ENCODE results near the gene EIF4B. TPM values are rescaled to one million over a fixed set of nuclear protein-coding genes. Genes with fewer than 3 reads are reported as not detected.

EIF4B gene
- total RNA-seq, 1 donor from 2014 or later: 544 TPM

DNA sequence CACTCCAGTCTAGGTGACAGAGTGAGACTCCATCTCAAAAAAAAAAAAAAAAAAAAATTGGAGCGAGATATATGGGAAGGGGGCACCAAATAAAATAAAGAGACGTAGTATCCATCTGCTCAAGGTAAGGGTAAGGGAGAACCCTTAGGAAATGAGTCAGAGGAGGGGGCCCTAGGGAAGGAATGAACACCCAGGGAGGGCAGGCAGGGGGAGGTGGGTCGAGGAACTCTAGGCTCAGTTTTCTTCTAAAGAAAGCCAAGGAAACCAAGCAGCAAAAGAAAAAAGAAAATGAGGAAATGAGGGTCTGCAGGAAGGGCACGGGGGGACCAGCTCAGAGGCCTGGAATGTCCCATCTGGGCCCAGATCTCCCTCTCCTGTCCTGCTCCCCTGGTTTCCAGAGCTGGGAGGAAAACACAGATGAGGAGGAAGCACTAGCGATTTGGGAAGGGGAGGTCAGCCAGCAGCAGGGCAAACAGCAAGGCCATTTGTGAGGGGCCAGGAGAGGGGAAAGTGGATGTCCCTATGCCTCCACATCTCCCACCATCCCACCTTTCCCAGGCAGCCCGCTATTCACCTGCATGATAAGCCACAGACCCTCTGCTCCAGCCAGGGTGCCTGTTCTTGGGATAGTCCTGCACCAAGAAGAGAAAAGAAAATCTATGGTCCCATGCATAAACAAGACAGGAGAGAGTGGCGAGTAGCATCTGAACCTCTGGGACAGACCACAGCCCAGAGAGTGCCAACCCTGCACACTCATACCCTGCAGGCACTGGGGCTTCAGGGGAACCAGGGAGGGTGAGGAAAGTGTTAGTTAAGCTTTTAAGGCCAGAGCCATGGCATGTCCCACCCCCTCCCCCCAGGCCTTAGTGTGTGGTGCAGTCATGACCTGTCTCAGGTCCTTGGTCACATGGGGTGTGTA, 61.1 kb downstream of the EIF4B start:
- Mint-ChIP-seq H3K36me3 (peaks cover 11% of the 10 kb centered on the region), H3K4me1 (peaks cover 57% of the 10 kb centered on the region), H3K9me3 (no peaks in the 10 kb centered on the region), H3K4me3 (no peak overlapping the region), H3K27ac (peak overlapping the region; percentile 56), H3K27me3 (ENCODE audit: low read depth) (no peaks in the 10 kb centered on the region)
- TF ChIP-seq, protein P1, sequence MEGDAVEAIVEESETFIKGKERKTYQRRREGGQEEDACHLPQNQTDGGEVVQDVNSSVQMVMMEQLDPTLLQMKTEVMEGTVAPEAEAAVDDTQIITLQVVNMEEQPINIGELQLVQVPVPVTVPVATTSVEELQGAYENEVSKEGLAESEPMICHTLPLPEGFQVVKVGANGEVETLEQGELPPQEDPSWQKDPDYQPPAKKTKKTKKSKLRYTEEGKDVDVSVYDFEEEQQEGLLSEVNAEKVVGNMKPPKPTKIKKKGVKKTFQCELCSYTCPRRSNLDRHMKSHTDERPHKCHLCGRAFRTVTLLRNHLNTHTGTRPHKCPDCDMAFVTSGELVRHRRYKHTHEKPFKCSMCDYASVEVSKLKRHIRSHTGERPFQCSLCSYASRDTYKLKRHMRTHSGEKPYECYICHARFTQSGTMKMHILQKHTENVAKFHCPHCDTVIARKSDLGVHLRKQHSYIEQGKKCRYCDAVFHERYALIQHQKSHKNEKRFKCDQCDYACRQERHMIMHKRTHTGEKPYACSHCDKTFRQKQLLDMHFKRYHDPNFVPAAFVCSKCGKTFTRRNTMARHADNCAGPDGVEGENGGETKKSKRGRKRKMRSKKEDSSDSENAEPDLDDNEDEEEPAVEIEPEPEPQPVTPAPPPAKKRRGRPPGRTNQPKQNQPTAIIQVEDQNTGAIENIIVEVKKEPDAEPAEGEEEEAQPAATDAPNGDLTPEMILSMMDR (IDR thresholded peaks at IDR 0.05; ENCODE audit: unreplicated experiment): no peak
- DNase-seq (ENCODE audit: low spot score in 2 of 2, unreplicated experiment in 2 of 2): no peak

GRCh38 chr12:53067993-53068770, 61.9 kb downstream of the EIF4B start:
- no peak for DNase-seq (ENCODE audit: low spot score in 2 of 2, unreplicated experiment in 2 of 2)
- TF ChIP-seq, protein P1 (IDR thresholded peaks at IDR 0.05; ENCODE audit: unreplicated experiment): no peak
- H3K27me3 Mint-ChIP-seq (ENCODE audit: low read depth): no peaks in the 10 kb centered on the region
- peaks cover 11% of the 10 kb centered on the region for H3K36me3 Mint-ChIP-seq
- H3K4me1 Mint-ChIP-seq: peaks cover 63% of the 10 kb centered on the region
- no peak overlapping the region for H3K4me3 Mint-ChIP-seq
- H3K27ac Mint-ChIP-seq: peak overlapping the region; percentile 93
- no peaks in the 10 kb centered on the region for H3K9me3 Mint-ChIP-seq

GRCh38 chr12:53068811-53069585, 62.7 kb downstream of the EIF4B start:
- no peak for DNase-seq (ENCODE audit: low spot score in 2 of 2, unreplicated experiment in 2 of 2)
- Mint-ChIP-seq H3K27ac (peak overlapping the region; percentile 93), H3K27me3 (ENCODE audit: low read depth) (no peaks in the 10 kb centered on the region), H3K36me3 (peaks cover 14% of the 10 kb centered on the region), H3K9me3 (no peaks in the 10 kb centered on the region), H3K4me1 (peaks cover 67% of the 10 kb centered on the region), H3K4me3 (no peak overlapping the region)
- TF ChIP-seq, protein P1 (IDR thresholded peaks at IDR 0.05; ENCODE audit: unreplicated experiment): no peak

- Mint-ChIP-seq H3K27me3 (ENCODE audit: low read depth) (no peaks in the 10 kb centered on the region), H3K36me3 (peaks cover 21% of the 10 kb centered on the region), H3K9me3 (no peaks in the 10 kb centered on the region), H3K4me1 (peaks cover 72% of the 10 kb centered on the region), H3K27ac (peak overlapping the region; percentile 93), H3K4me3 (no peak overlapping the region)
- TF ChIP-seq, protein P1 (IDR thresholded peaks at IDR 0.05; ENCODE audit: unreplicated experiment): no peak
- DNase-seq (ENCODE audit: low spot score in 2 of 2, unreplicated experiment in 2 of 2): no peak
Observed at GRCh38 chr12:53069621-53070410, 63.6 kb downstream of the EIF4B start.
